ENCODE measurements around the gene GRB14.
A peak's percentile ranks its signal among the peaks of the same experiment; 100 is the strongest.

GRB14 gene

GRCh38 chr2:164600763-164601162 is 20.5 kb downstream of the GRB14 start:
- H3K4me3 ChIP-seq (ENCODE audit: control insufficient read depth, low read depth, low read length): no peak overlapping the region
- no peak for DNase-seq (ENCODE audit: low read depth)
- no peak for TF ChIP-seq CTCF (IDR thresholded peaks at IDR 0.05; ENCODE audit: control insufficient read depth, insufficient read depth, low read depth, low read length, missing control alignments)

GRCh38 chr2:164599954-164600589 is 21.2 kb downstream of the GRB14 start:
- peak; percentile 87 for TF ChIP-seq CTCF (IDR thresholded peaks at IDR 0.05; ENCODE audit: control insufficient read depth, insufficient read depth, low read depth, low read length, missing control alignments)
- no peak overlapping the region for H3K4me3 ChIP-seq (ENCODE audit: control insufficient read depth, low read depth, low read length)
- DNase-seq (ENCODE audit: low read depth): peak; percentile 41

GRCh38 chr2:164597983-164598382 is 23.3 kb downstream of the GRB14 start:
- DNase-seq (ENCODE audit: low read depth): no peak
- no peak overlapping the region for H3K4me3 ChIP-seq (ENCODE audit: control insufficient read depth, low read depth, low read length)
- no peak for TF ChIP-seq CTCF (IDR thresholded peaks at IDR 0.05; ENCODE audit: control insufficient read depth, insufficient read depth, low read depth, low read length, missing control alignments)

GRCh38 chr2:164595031-164595430 is 26.3 kb downstream of the GRB14 start:
- no peak overlapping the region for H3K4me3 ChIP-seq (ENCODE audit: control insufficient read depth, low read depth, low read length)
- DNase-seq (ENCODE audit: low read depth): no peak
- TF ChIP-seq CTCF (IDR thresholded peaks at IDR 0.05; ENCODE audit: control insufficient read depth, insufficient read depth, low read depth, low read length, missing control alignments): no peak

GRCh38 chr2:164593959-164594358 is 27.3 kb downstream of the GRB14 start:
- TF ChIP-seq CTCF (IDR thresholded peaks at IDR 0.05; ENCODE audit: control insufficient read depth, insufficient read depth, low read depth, low read length, missing control alignments): no peak
- no peak for DNase-seq (ENCODE audit: low read depth)
- no peak overlapping the region for H3K4me3 ChIP-seq (ENCODE audit: control insufficient read depth, low read depth, low read length)

GRCh38 chr2:164593541-164593940 is 27.7 kb downstream of the GRB14 start:
- TF ChIP-seq CTCF (IDR thresholded peaks at IDR 0.05; ENCODE audit: control insufficient read depth, insufficient read depth, low read depth, low read length, missing control alignments): no peak
- no peak overlapping the region for H3K4me3 ChIP-seq (ENCODE audit: control insufficient read depth, low read depth, low read length)
- no peak for DNase-seq (ENCODE audit: low read depth)
